Right cardiac atrium (tissue), 5 donors: ENCODE data around the gene SKP2. TPM values are rescaled to one million over a fixed set of nuclear protein-coding genes. Genes with fewer than 3 reads are reported as not detected.
"Not testable (repeated sequence)": the region's sequence is repeated elsewhere in the genome, so short reads cannot be mapped to it uniquely, and the experiment has no call there.

ENCODE experiments used
- ATAC-seq, 2 donors: fragments of 200-7000 bp; cut with Tn5 transposase; one replicate each; pipeline versions ENCODE4 v1.8.0 to v1.9.1; 2020; ENCODE audit warnings: moderate library complexity in 2 of 2, mild to moderate bottlenecking in 1 of 2
- DNase-seq, 3 donors: peaks; one replicate each; pipeline ENCODE4 v3.0.0-alpha.2; 2020
- H3K27ac ChIP-seq: one replicate; pipeline ENCODE4 v1.5.1; 2013; ENCODE audit warnings: mild to moderate bottlenecking, low read length, control low read depth, moderate library complexity
- H3K27me3 ChIP-seq: one replicate; pipeline ENCODE4 v1.6.1; 2013; ENCODE audit not compliant: control insufficient read depth, insufficient read depth
- H3K4me1 ChIP-seq: one replicate; pipeline ENCODE4 v1.6.1; 2013; ENCODE audit warnings: low read length; ENCODE audit not compliant: control insufficient read depth, insufficient read depth
- H3K4me3 ChIP-seq: one replicate; pipeline ENCODE4 v1.5.1; 2013; ENCODE audit warnings: low read length, control low read depth
- H3K9me3 ChIP-seq: one replicate; pipeline ENCODE4 v1.6.1; 2013; ENCODE audit warnings: low read length; ENCODE audit not compliant: control insufficient read depth
- WGBS: extraction: QIAGEN DNeasy Blood & Tissue Kit; methylation state at CpG from one replicate; pipeline ENCODE4 v1.1.7; 2013; 5-methylcytosine and 5-hydroxymethylcytosine counted together
- intact Hi-C, 4 donors: fragments of 100-400 bp; cut with DNase I; formaldehyde crosslinking; loops; one replicate each; pipeline versions ENCODE4 v1.11.0 to v1.14.0; 2022 to 2023
- long read RNA-seq, 4 donors: library from polyadenylated mRNA; unstranded; transcript quantifications; one replicate each; pipeline ENCODE4 v2.0.0, GENCODE V29; 2020 to 2021
- polyA plus RNA-seq: library from polyadenylated mRNA; stranded (reverse); fragments of 200-250 nt; gene quantifications from one replicate; pipeline ENCODE4 v1.2.3, GENCODE V29; 2013
- total RNA-seq, 4 donors: library from RNA; stranded (reverse); fragmentation: NEBNext Ultra II Directional; extraction: Animal tissue kit (Norgen Biotek cat#: 25700); gene quantifications; one replicate each; pipeline ENCODE4 v1.2.1, GENCODE V29; 2021
- donor health status: healthy with polysubstance abuse.
- donor health status: DM: no; HTN: yes; CAD: no.
- donor health status: DM: no; HTN: no; CAD: no.
- donor health status: DM: no; HTN: yes; CAD: no; lungs with severe emphysema.
- donor health status: DM: yes; HTN: yes; CAD: no.

The SKP2 gene
- 1 to 10 TPM; 6.5 to 7.9 (median 7.1) TPM for total RNA-seq
- polyA plus RNA-seq: 1.9 TPM
- long read RNA-seq, donor 1, partial matches to known transcripts: 0 of 4 reads
- long read RNA-seq, donor 1, other reads (novel, unspliced or antisense): 2 of 4 reads
- long read RNA-seq, donor 2, partial matches to known transcripts: 0 of 1 reads
- long read RNA-seq, donor 2, other reads (novel, unspliced or antisense): 0 of 1 reads
- long read RNA-seq, donor 3, partial matches to known transcripts: 0 of 5 reads
- long read RNA-seq, donor 3, other reads (novel, unspliced or antisense): 2 of 5 reads
- long read RNA-seq, donor 4: 0 reads

GRCh38 chr5:36151434-36152323 is at the start of gene SKP2, which contains the start of gene LMBRD2:
Gene SKP2 (plus strand): TSS chr5:36152111. CDS start chr5:36152263, 152 bp downstream.
Gene LMBRD2 (minus strand): TSS chr5:36151887. CDS start chr5:36143349, 8,538 bp downstream.
- peak within 1 kb of the TSS; percentile 75 for H3K27ac ChIP-seq
- ATAC-seq (peak; percentile 100), DNase-seq (peak; percentile 98 to 99 (median 98))
- peaks cover 2% of the 10 kb centered on the region for H3K9me3 ChIP-seq
- H3K4me1 ChIP-seq: peaks cover 9% of the 10 kb centered on the region
- H3K4me3 ChIP-seq: peak within 1 kb of the TSS; percentile 91
- H3K27me3 ChIP-seq: no peaks in the 10 kb centered on the region
- WGBS: under 1% methylated on average over 81 of the region's 81 CpGs
- intact Hi-C loops: no loop called here

- Histone ChIP-seq H3K27ac (no peak overlapping the region), H3K27me3 (no peaks in the 10 kb centered on the region), H3K4me1 (no peaks in the 10 kb centered on the region), H3K4me3 (no peak overlapping the region), H3K9me3 (no peaks in the 10 kb centered on the region)
- DNase-seq: no peak
- intact Hi-C loops: no loop called here
- no peak for ATAC-seq
- 89% methylated on average over 2 of the region's 2 CpGs for WGBS
These were observed 46.1 kb upstream of the SKP2 start for GRCh38 chr5:36105819-36106218.

- H3K27ac ChIP-seq: no peak overlapping the region
- intact Hi-C loops: no loop called here
- H3K4me1 ChIP-seq: no peaks in the 10 kb centered on the region
- no peak overlapping the region for H3K4me3 ChIP-seq
- ATAC-seq (no peak), DNase-seq (no peak)
- WGBS: 82% methylated on average over 3 of the region's 3 CpGs
- no peaks in the 10 kb centered on the region for H3K9me3 ChIP-seq
- H3K27me3 ChIP-seq: no peaks in the 10 kb centered on the region
These were observed 43.0 kb upstream of the SKP2 start for GRCh38 chr5:36108758-36109460.

GRCh38 chr5:36111238-36111637 is 40.7 kb upstream of the SKP2 start:
- ATAC-seq (no peak), DNase-seq (no peak)
- no peaks in the 10 kb centered on the region for H3K27me3 ChIP-seq
- H3K27ac ChIP-seq: no peak overlapping the region
- no peaks in the 10 kb centered on the region for H3K9me3 ChIP-seq
- intact Hi-C loops: no loop called here
- no peaks in the 10 kb centered on the region for H3K4me1 ChIP-seq
- WGBS: 91% methylated on average over 1 of the region's 1 CpG
- H3K4me3 ChIP-seq: no peak overlapping the region

GRCh38 chr5:36125868-36126267 is 26.0 kb upstream of the SKP2 start:
- DNase-seq: no peak
- intact Hi-C loops: no loop called here
- Histone ChIP-seq H3K4me1 (peaks cover 2% of the 10 kb centered on the region), H3K9me3 (peaks cover 4% of the 10 kb centered on the region), H3K27ac (peak overlapping the region; percentile 37), H3K27me3 (no peaks in the 10 kb centered on the region), H3K4me3 (no peak overlapping the region)
- 83% methylated on average over 1 of the region's 1 CpG for WGBS
- ATAC-seq: no peak

GRCh38 chr5:36128795-36129194 is 23.1 kb upstream of the SKP2 start:
- peaks cover 2% of the 10 kb centered on the region for H3K4me1 ChIP-seq
- no peak overlapping the region for H3K4me3 ChIP-seq
- H3K27me3 ChIP-seq: no peaks in the 10 kb centered on the region
- ATAC-seq (no peak), DNase-seq (no peak)
- intact Hi-C loops: no loop called here
- H3K9me3 ChIP-seq: peaks cover 4% of the 10 kb centered on the region
- WGBS: 97% methylated on average over 1 of the region's 1 CpG
- no peak overlapping the region for H3K27ac ChIP-seq

GRCh38 chr5:36129666-36130065 is 22.2 kb upstream of the SKP2 start:
- not testable (repeated sequence) for DNase-seq

GRCh38 chr5:36133009-36133408 is 18.9 kb upstream of the SKP2 start:
- H3K4me1 ChIP-seq, H3K9me3 ChIP-seq, H3K4me3 ChIP-seq, ATAC-seq, intact Hi-C loops, H3K27ac ChIP-seq, DNase-seq, H3K27me3 ChIP-seq: not testable (repeated sequence)
- WGBS: 95% methylated on average over 1 of the region's 1 CpG

More at GRCh38 chr5:36129666-36130065, 22.2 kb upstream of the SKP2 start:
- H3K27me3 ChIP-seq, ATAC-seq, H3K4me1 ChIP-seq, H3K9me3 ChIP-seq, intact Hi-C loops, H3K4me3 ChIP-seq, H3K27ac ChIP-seq: not testable (repeated sequence)
- WGBS: 99% methylated on average over 4 of the region's 5 CpGs

- 95% methylated on average over 3 of the region's 3 CpGs for WGBS
- Histone ChIP-seq H3K9me3 (no peaks in the 10 kb centered on the region), H3K27me3 (no peaks in the 10 kb centered on the region), H3K4me3 (no peak overlapping the region), H3K27ac (no peak overlapping the region), H3K4me1 (no peaks in the 10 kb centered on the region)
- intact Hi-C loops: no loop called here
- DNase-seq (no peak), ATAC-seq (no peak)
These were observed 15.9 kb upstream of the SKP2 start for GRCh38 chr5:36135988-36136387.

- Histone ChIP-seq H3K4me3 (no peak overlapping the region), H3K4me1 (no peaks in the 10 kb centered on the region), H3K27me3 (no peaks in the 10 kb centered on the region), H3K27ac (no peak overlapping the region), H3K9me3 (no peaks in the 10 kb centered on the region)
- ATAC-seq (no peak), DNase-seq (no peak)
- intact Hi-C loops: no loop called here
These were observed 15.3 kb upstream of the SKP2 start for GRCh38 chr5:36136581-36136980.
